Measurements from ENCODE around the gene RNF41.

- TF ChIP-seq POLR2A (IDR thresholded peaks at IDR 0.05; ENCODE audit: low read depth, low read length) (no peak), POLR2AphosphoS5 (IDR thresholded peaks at IDR 0.05; ENCODE audit: low read depth, low read length) (no peak)
Measured at GRCh38 chr12:56243731-56244181, 22.0 kb upstream of the RNF41 start.
